ENCODE measurements around the gene ADCY10.
A peak's percentile ranks its signal among the peaks of the same experiment; 100 is the strongest.

Gene ADCY10

GRCh38 chr1:167943541-167943940 is 29.6 kb upstream of the ADCY10 start:
- no peak for DNase-seq (ENCODE audit: extremely low read depth, low read depth)
- TF ChIP-seq CTCF (IDR thresholded peaks at IDR 0.05; ENCODE audit: low read depth, low read length), result no peak

- no peak for DNase-seq (ENCODE audit: extremely low read depth, low read depth)
- no peak for TF ChIP-seq CTCF (IDR thresholded peaks at IDR 0.05; ENCODE audit: low read depth, low read length)
These were observed 26.3 kb upstream of the ADCY10 start for GRCh38 chr1:167940264-167940663.

GRCh38 chr1:167938080-167938636 is 24.2 kb upstream of the ADCY10 start:
- DNase-seq (ENCODE audit: extremely low read depth, low read depth), result no peak
- no peak for TF ChIP-seq CTCF (IDR thresholded peaks at IDR 0.05; ENCODE audit: low read depth, low read length)

- no peak for DNase-seq (ENCODE audit: extremely low read depth, low read depth)
- TF ChIP-seq CTCF (IDR thresholded peaks at IDR 0.05; ENCODE audit: low read depth, low read length), result no peak
These were observed 23.7 kb upstream of the ADCY10 start for GRCh38 chr1:167937709-167938010.

- peak; percentile 39 for DNase-seq (ENCODE audit: extremely low read depth, low read depth)
These were observed 23.2 kb upstream of the ADCY10 start, which contains the start of gene MPC2 for GRCh38 chr1:167936930-167937708. TSS of gene MPC2 (minus strand) at chr1:167937072. CDS start at chr1:167935841, 1,231 bp downstream.

GRCh38 chr1:167936068-167936929 is 22.4 kb upstream of the ADCY10 start, which contains the start of gene DCAF6:
TSS of gene DCAF6 (plus strand) at chr1:167936683. CDS start at chr1:167936912, 229 bp downstream.
- TF ChIP-seq CTCF (IDR thresholded peaks at IDR 0.05; ENCODE audit: low read depth, low read length), result no peak
- peak; percentile 97 for DNase-seq (ENCODE audit: extremely low read depth, low read depth)

More at GRCh38 chr1:167936930-167937708, 23.2 kb upstream of the ADCY10 start, which contains the start of gene MPC2:
- no peak for TF ChIP-seq CTCF (IDR thresholded peaks at IDR 0.05; ENCODE audit: low read depth, low read length)
